MM.1S (cell line): Measurements from ENCODE around the gene PLA2G4A.

Source experiments
- DNase-seq: peaks from one replicate; pipeline ENCODE4 v3.0.0-alpha.2; 2015
- H2AFZ ChIP-seq: fragments of 300-600 bp; sonication (generic); 2 replicates; pipeline ENCODE4 v1.6.0; 2016; ENCODE audit warnings: antibody characterized with exemption, low read length
- H3F3A ChIP-seq: fragments of 300-600 bp; sonication (generic); 2 replicates; pipeline ENCODE4 v1.6.1; 2016; ENCODE audit warnings: mild to moderate bottlenecking, antibody characterized with exemption, low read length, moderate library complexity, mixed read lengths; ENCODE audit not compliant: insufficient read depth
- H3K27ac ChIP-seq: fragments of 300-600 bp; sonication (generic); 2 replicates; pipeline ENCODE4 v1.5.1; 2016; ENCODE audit warnings: mild to moderate bottlenecking, low read length
- H3K27me3 ChIP-seq: fragments of 300-600 bp; sonication (generic); replicated peaks from 2 replicates; pipeline ENCODE4 v1.6.0; 2016; ENCODE audit warnings: low read length; ENCODE audit not compliant: insufficient read depth
- H3K36me3 ChIP-seq: fragments of 300-600 bp; sonication (generic); replicated peaks from 2 replicates; pipeline ENCODE4 v1.6.1; 2016; ENCODE audit warnings: mild to moderate bottlenecking, low read length, mixed read lengths; ENCODE audit not compliant: insufficient read depth
- H3K4me1 ChIP-seq: fragments of 300-600 bp; sonication (generic); 2 replicates; pipeline ENCODE4 v1.6.1; 2016; ENCODE audit warnings: low read length, mixed read lengths
- H3K4me2 ChIP-seq: fragments of 300-600 bp; sonication (generic); 2 replicates; pipeline ENCODE4 v1.6.0; 2016; ENCODE audit warnings: low read depth, low read length
- H3K4me3 ChIP-seq: fragments of 300-600 bp; sonication (generic); 2 replicates; pipeline ENCODE4 v1.5.1; 2016; ENCODE audit warnings: low read length, mixed read lengths
- H3K79me2 ChIP-seq: fragments of 300-600 bp; sonication (generic); 2 replicates; pipeline ENCODE4 v1.6.1; 2016; ENCODE audit warnings: mixed run types, low read length, mixed read lengths
- H3K9ac ChIP-seq: fragments of 300-600 bp; sonication (generic); 2 replicates; pipeline ENCODE4 v1.6.1; 2016; ENCODE audit warnings: low read length, mixed read lengths
- H3K9me2 ChIP-seq: fragments of 300-600 bp; sonication (generic); replicated peaks from 2 replicates; pipeline ENCODE4 v1.6.1; 2016; ENCODE audit warnings: mild to moderate bottlenecking, low read length, mixed read lengths; ENCODE audit not compliant: insufficient read depth
- H3K9me3 ChIP-seq: fragments of 300-600 bp; sonication (generic); replicated peaks from 2 replicates; pipeline ENCODE4 v1.6.1; 2016; ENCODE audit warnings: mild to moderate bottlenecking, low read length, mixed read lengths; ENCODE audit not compliant: insufficient read depth
- H4K20me1 ChIP-seq: fragments of 300-600 bp; sonication (generic); 2 replicates; pipeline ENCODE4 v1.6.1; 2016; ENCODE audit warnings: mild to moderate bottlenecking, low read length, moderate library complexity, mixed read lengths; ENCODE audit not compliant: insufficient read depth
- EZH2 ChIP-seq: fragments of 300-600 bp; sonication (generic); optimal IDR thresholded peaks from 2 replicates; pipeline ENCODE3; 2017; ENCODE audit warnings: low read depth, mild to moderate bottlenecking, antibody characterized with exemption, low read length, mixed read lengths
- EZH2phosphoT487 ChIP-seq: fragments of 300-600 bp; sonication (generic); IDR thresholded peaks from 2 replicates; pipeline ENCODE4 v1.6.1; 2018; ENCODE audit warnings: antibody characterized with exemption, low read length
- TF ChIP-seq, protein P1 (sequence below): fragments of 300-600 bp; sonication (generic); IDR thresholded peaks from 2 replicates; pipeline ENCODE4 v1.5.1; 2016; ENCODE audit warnings: antibody characterized with exemption, low read length, mixed read lengths

Gene PLA2G4A

DNA sequence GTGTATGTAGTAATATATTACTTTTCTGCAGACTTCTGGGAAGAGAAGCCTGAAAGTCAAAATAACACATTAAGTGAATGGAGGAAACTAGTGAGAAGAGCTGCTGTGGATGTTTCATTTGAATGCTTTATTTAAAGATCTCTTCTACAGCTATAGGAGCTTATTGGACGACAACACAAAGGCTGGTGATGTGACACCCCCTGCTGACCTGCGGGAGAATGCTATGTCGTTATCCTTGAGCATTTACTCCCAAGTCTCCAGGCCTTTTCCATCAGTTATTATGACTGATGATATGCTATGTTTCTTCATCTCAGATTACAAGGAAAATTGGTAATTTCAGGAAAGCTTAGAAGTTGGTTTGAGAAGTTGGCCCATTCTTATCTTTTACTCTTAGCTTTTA is 22.3 kb upstream of the PLA2G4A start:
- DNase-seq, result peak; percentile 61
- no peaks in the 10 kb centered on the region for H3K36me3 ChIP-seq
- no peak overlapping the region for H3K4me2 ChIP-seq
- no peak overlapping the region for H3K4me3 ChIP-seq
- no peak overlapping the region for H2AFZ ChIP-seq
- H3K27ac ChIP-seq, result no peak overlapping the region
- H3K9me3 ChIP-seq, result no peaks in the 10 kb centered on the region
- TF ChIP-seq EZH2, result no peak
- TF ChIP-seq, protein P1, sequence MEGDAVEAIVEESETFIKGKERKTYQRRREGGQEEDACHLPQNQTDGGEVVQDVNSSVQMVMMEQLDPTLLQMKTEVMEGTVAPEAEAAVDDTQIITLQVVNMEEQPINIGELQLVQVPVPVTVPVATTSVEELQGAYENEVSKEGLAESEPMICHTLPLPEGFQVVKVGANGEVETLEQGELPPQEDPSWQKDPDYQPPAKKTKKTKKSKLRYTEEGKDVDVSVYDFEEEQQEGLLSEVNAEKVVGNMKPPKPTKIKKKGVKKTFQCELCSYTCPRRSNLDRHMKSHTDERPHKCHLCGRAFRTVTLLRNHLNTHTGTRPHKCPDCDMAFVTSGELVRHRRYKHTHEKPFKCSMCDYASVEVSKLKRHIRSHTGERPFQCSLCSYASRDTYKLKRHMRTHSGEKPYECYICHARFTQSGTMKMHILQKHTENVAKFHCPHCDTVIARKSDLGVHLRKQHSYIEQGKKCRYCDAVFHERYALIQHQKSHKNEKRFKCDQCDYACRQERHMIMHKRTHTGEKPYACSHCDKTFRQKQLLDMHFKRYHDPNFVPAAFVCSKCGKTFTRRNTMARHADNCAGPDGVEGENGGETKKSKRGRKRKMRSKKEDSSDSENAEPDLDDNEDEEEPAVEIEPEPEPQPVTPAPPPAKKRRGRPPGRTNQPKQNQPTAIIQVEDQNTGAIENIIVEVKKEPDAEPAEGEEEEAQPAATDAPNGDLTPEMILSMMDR, result peak; percentile 85
- no peaks in the 10 kb centered on the region for H3F3A ChIP-seq
- no peaks in the 10 kb centered on the region for H3K27me3 ChIP-seq
- H3K79me2 ChIP-seq, result no peaks in the 10 kb centered on the region
- no peaks in the 10 kb centered on the region for H4K20me1 ChIP-seq
- H3K9me2 ChIP-seq, result no peaks in the 10 kb centered on the region
- no peak overlapping the region for H3K9ac ChIP-seq
- H3K4me1 ChIP-seq, result peaks cover 10% of the 10 kb centered on the region; the same call in 1 of the 2 replicates

DNA sequence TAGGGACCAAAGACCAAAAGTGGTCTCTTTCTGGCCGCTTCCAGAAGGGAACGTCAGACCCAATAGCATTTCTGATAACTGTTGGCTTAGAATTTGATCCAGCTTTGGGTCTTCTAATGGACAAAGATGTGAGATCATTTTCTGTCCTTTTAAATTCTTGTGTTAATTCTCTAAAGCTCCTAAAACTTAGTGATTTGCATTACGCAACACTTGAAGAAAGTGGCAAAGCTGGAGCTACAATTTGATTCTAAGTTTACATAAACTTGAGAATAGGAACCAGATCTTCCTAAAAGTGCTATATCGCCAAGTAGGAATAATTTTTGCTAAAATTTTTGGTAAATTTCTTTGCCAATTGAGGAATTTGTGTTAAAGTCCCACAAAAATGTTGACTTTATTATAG is 21.6 kb upstream of the PLA2G4A start:
- no peaks in the 10 kb centered on the region for H4K20me1 ChIP-seq
- H3K4me3 ChIP-seq, result no peak overlapping the region
- H3K79me2 ChIP-seq, result no peaks in the 10 kb centered on the region
- no peak overlapping the region for H3K27ac ChIP-seq
- DNase-seq, result no peak
- H3K27me3 ChIP-seq, result no peaks in the 10 kb centered on the region
- H3K4me1 ChIP-seq, result peaks cover 8% of the 10 kb centered on the region; the same call in 1 of the 2 replicates
- H3K9me2 ChIP-seq, result no peaks in the 10 kb centered on the region
- TF ChIP-seq EZH2phosphoT487 (no peak), EZH2 (no peak)
- TF ChIP-seq, protein P1, result no peak
- no peak overlapping the region for H3K9ac ChIP-seq
- H3K36me3 ChIP-seq, result no peaks in the 10 kb centered on the region
- no peak overlapping the region for H3K4me2 ChIP-seq
- no peaks in the 10 kb centered on the region for H3F3A ChIP-seq
- no peaks in the 10 kb centered on the region for H3K9me3 ChIP-seq
- no peak overlapping the region for H2AFZ ChIP-seq

- Histone ChIP-seq H3K36me3 (no peaks in the 10 kb centered on the region), H3K4me1 (no peaks in the 10 kb centered on the region), H3K9me2 (no peaks in the 10 kb centered on the region), H3F3A (no peaks in the 10 kb centered on the region), H3K79me2 (no peaks in the 10 kb centered on the region), H4K20me1 (no peaks in the 10 kb centered on the region), H3K4me3 (no peak overlapping the region), H3K9me3 (no peaks in the 10 kb centered on the region), H2AFZ (no peak overlapping the region), H3K27ac (no peak overlapping the region), H3K4me2 (no peak overlapping the region), H3K9ac (no peak overlapping the region), H3K27me3 (no peaks in the 10 kb centered on the region)
- no peak for DNase-seq
- TF ChIP-seq EZH2phosphoT487 (no peak), EZH2 (no peak)
- TF ChIP-seq, protein P1, result no peak
Measured at GRCh38 chr1:186811892-186812291, 16.9 kb upstream of the PLA2G4A start.
